HepG2 (cell line): ENCODE measurements around the gene GAREM1. TPM values are rescaled to one million over a fixed set of nuclear protein-coding genes. Genes with fewer than 3 reads are reported as not detected.

ENCODE experiments used
- ATF7-NPFF ChIP-seq: sonication (generic); formaldehyde crosslinking; IDR thresholded peaks from 2 replicates; pipeline ENCODE4 v1.8.1; 2023; ENCODE audit warnings: mild to moderate bottlenecking, low read depth, missing genetic modification reagents, moderate library complexity
- CENPT ChIP-seq: sonication (generic); formaldehyde crosslinking; IDR thresholded peaks from 2 replicates; pipeline ENCODE4 v1.8.0; 2022; ENCODE audit warnings: low read depth, mild to moderate bottlenecking, moderate library complexity, missing genetic modification reagents
- EHMT2 ChIP-seq: fragments of 200-600 bp; sonication (generic); IDR thresholded peaks from 2 replicates; pipeline ENCODE4 v1.7.0; 2017; ENCODE audit warnings: antibody characterized with exemption, low read depth, low read length, borderline replicate concordance
- FOXP1 ChIP-seq, 2 experiments: fragments of 450-650 bp in 1 of 2; IDR thresholded peaks; 2 replicates each; pipeline ENCODE4 v1.6.1; 2017 to 2018; ENCODE audit warnings: antibody characterized with exemption in 1 of 2
- HDAC1 ChIP-seq: sonication (generic); formaldehyde crosslinking; IDR thresholded peaks from 2 replicates; pipeline ENCODE4 v1.5.1; 2020; ENCODE audit warnings: mild to moderate bottlenecking, missing genetic modification reagents
- HIVEP1 ChIP-seq: sonication (generic); formaldehyde crosslinking; IDR thresholded peaks from 2 replicates; pipeline ENCODE4 v1.4.0; 2020; ENCODE audit warnings: mild to moderate bottlenecking, missing genetic modification reagents
- MBNL3 ChIP-seq: fragments of 250-450 bp; sonication (Bioruptor Pico); conservative IDR thresholded peaks from 2 replicates; pipeline ENCODE4 v1.8.0; 2022; ENCODE audit warnings: mild to moderate bottlenecking, inconsistent platforms
- NAIF1 ChIP-seq: sonication (generic); formaldehyde crosslinking; IDR thresholded peaks from 2 replicates; pipeline ENCODE4 v1.5.0; 2020; ENCODE audit warnings: mild to moderate bottlenecking, missing genetic modification reagents, borderline replicate concordance
- PRDM4 ChIP-seq: sonication (generic); formaldehyde crosslinking; IDR thresholded peaks from 2 replicates; pipeline ENCODE4 v1.9.0; 2021; ENCODE audit warnings: missing genetic modification reagents, borderline replicate concordance
- RELA ChIP-seq: sonication (generic); formaldehyde crosslinking; IDR thresholded peaks from 2 replicates; pipeline ENCODE4 v1.4.0; 2020; ENCODE audit warnings: missing genetic modification reagents
- SMAD1 ChIP-seq: sonication (generic); formaldehyde crosslinking; IDR thresholded peaks from 2 replicates; pipeline ENCODE4 v1.4.0; 2020; ENCODE audit warnings: missing genetic modification reagents, low read depth, mild to moderate bottlenecking, borderline replicate concordance
- SOX13 ChIP-seq, 3 experiments: fragments of 450-650 bp in 1 of 3; sonication (generic) in 1 of 3; formaldehyde crosslinking in 1 of 3; IDR thresholded peaks in 2 of 3; conservative IDR thresholded peaks in 1 of 3; 2 replicates each; pipeline versions ENCODE4 v1.5.0 to v1.6.1; 2016 to 2020; ENCODE audit warnings: antibody characterized with exemption in 1 of 3, mild to moderate bottlenecking in 1 of 3, missing compliant biosample characterization in 1 of 3, missing genetic modification reagents in 1 of 3, moderate library complexity in 1 of 3
- TARDBP ChIP-seq: sonication (generic); formaldehyde crosslinking; IDR thresholded peaks from 2 replicates; pipeline ENCODE4 v1.8.0; 2022; ENCODE audit warnings: mild to moderate bottlenecking, missing genetic modification reagents
- YY1 ChIP-seq: IDR thresholded peaks from 2 replicates; pipeline ENCODE4 v1.6.1; 2011; ENCODE audit warnings: low read length, low read depth, moderate library complexity, mild to moderate bottlenecking; ENCODE audit not compliant: insufficient read depth, insufficient replicate concordance
- ZMYM4 ChIP-seq: sonication (generic); formaldehyde crosslinking; IDR thresholded peaks from 2 replicates; pipeline ENCODE4 v1.8.1; 2023; ENCODE audit warnings: mild to moderate bottlenecking, missing genetic modification reagents
- ZNF121 ChIP-seq: sonication (generic); formaldehyde crosslinking; IDR thresholded peaks from 2 replicates; pipeline ENCODE4 v1.5.0; 2020; ENCODE audit warnings: mild to moderate bottlenecking, missing genetic modification reagents
- ZNF205 ChIP-seq: IDR thresholded peaks from 2 replicates; pipeline ENCODE4 v1.6.1; 2018; ENCODE audit warnings: missing biosample characterization, missing genetic modification reagents
- ZNF280D ChIP-seq: sonication (generic); formaldehyde crosslinking; IDR thresholded peaks from 2 replicates; pipeline ENCODE4 v1.5.1; 2020; ENCODE audit warnings: mild to moderate bottlenecking, missing genetic modification reagents
- ZNF75D ChIP-seq: sonication (generic); formaldehyde crosslinking; IDR thresholded peaks from 2 replicates; pipeline ENCODE4 v1.8.1; 2023; ENCODE audit warnings: missing genetic modification reagents, mild to moderate bottlenecking, borderline replicate concordance
- polyA plus RNA-seq, 8 experiments: library from polyadenylated mRNA; depleted of rRNA in 3 of 8; stranded (reverse) in 7 of 8; unstranded in 1 of 8; fragments of >200 nt; fragmentation: Illumina TruSeq in 4 of 8; extraction: Trizol in 4 of 8; gene quantifications; 2 replicates each; pipeline versions ENCODE4 v1.2.1 to v1.2.3, GENCODE V29; 2011 to 2016; ENCODE audit warnings: low read depth in 4 of 8, missing spikeins in 1 of 8, mixed read lengths in 1 of 8; ENCODE audit not compliant: insufficient read depth in 1 of 8
- total RNA-seq, 5 experiments: library from RNA; depleted of rRNA; stranded (reverse); fragments of >200 nt; fragmentation: Illumina TruSeq; extraction: Trizol; gene quantifications; 2 replicates each; pipeline ENCODE4 v1.2.3, GENCODE V29; 2016; ENCODE audit warnings: low read depth in 1 of 5

GAREM1 gene
- total and polyA plus RNA-seq, 2 of the 13 experiments (the other 11 are each of a cell fraction or from before 2014, with no cell fraction given) = 2.5 to 2.9 TPM

- no peak for TF ChIP-seq PRDM4 (CRISPR knock-in tag)
- no peak for TF ChIP-seq ZNF280D (CRISPR knock-in tag)
- 0 out of 2 replicates have a peak, but pooled peaks have one; percentile 23 for TF ChIP-seq CENPT
- peak; percentile 67; the same call in 1 of the 2 replicates for TF ChIP-seq HDAC1 (CRISPR knock-in tag)
- 0 out of 2 replicates have a peak, but pooled peaks have one; percentile 86 for TF ChIP-seq SMAD1
- TF ChIP-seq SOX13 (IDR thresholded peaks at IDR 0.05) = no peak
- TF ChIP-seq SOX13 (CRISPR knock-in tag; conservative IDR thresholded peaks at IDR 0.05 in 1 of 2, IDR thresholded peaks at IDR 0.05 in 1 of 2) = no peak; a peak in 1 of 4 replicates
- TF ChIP-seq EHMT2 = no peak
- 0 out of 2 replicates have a peak, but pooled peaks have one; percentile 46 for TF ChIP-seq HIVEP1 (CRISPR knock-in tag)
- TF ChIP-seq TARDBP (CRISPR knock-in tag) = no peak
- no peak for TF ChIP-seq ZNF75D (CRISPR knock-in tag)
- TF ChIP-seq RELA (CRISPR knock-in tag) = no peak
- no peak for TF ChIP-seq ZNF121 (CRISPR knock-in tag)
- TF ChIP-seq YY1 = peak; percentile 66
- peak; percentile 38; the same call in 1 of the 2 replicates for TF ChIP-seq ATF7-NPFF
- TF ChIP-seq NAIF1 (CRISPR knock-in tag) = no peak
- TF ChIP-seq ZMYM4 (CRISPR knock-in tag) = peak; percentile 60; the same call in 1 of the 2 replicates
- no peak for TF ChIP-seq ZNF205 (CRISPR knock-in tag)
- TF ChIP-seq MBNL3 (CRISPR knock-in tag) = no peak
- TF ChIP-seq FOXP1 (IDR thresholded peaks at IDR 0.05) = no peak
- TF ChIP-seq FOXP1 (CRISPR knock-in tag; IDR thresholded peaks at IDR 0.05) = no peak
Measured at GRCh38 chr18:32470714-32471633, at the start of gene GAREM1 (continued).
